GM23338 (cell line): ENCODE results near the gene SMTNL2. TPM values are rescaled to one million over a fixed set of nuclear protein-coding genes. Genes with fewer than 3 reads are reported as not detected.

Experiments
- ATAC-seq: fragments of 200-7000 bp; cut with Tn5 transposase; 3 replicates; pipeline ENCODE4 v1.9.1; 2020
- DNase-seq: peaks from one replicate; pipeline ENCODE4 v3.0.0-alpha.2; 2015; ENCODE audit warnings: low spot score
- H2AFZ ChIP-seq: fragments of 200-600 bp; sonication (generic); 2 replicates; pipeline ENCODE4 v1.8.0; 2016; ENCODE audit warnings: antibody characterized with exemption, mild to moderate bottlenecking, moderate library complexity
- H3F3A ChIP-seq: fragments of 200-600 bp; sonication (generic); replicated peaks from 2 replicates; pipeline ENCODE4 v1.8.0; 2017; ENCODE audit warnings: antibody characterized with exemption, mixed run types, low read depth
- H3K27ac ChIP-seq: fragments of 200-600 bp; sonication (generic); 2 replicates; pipeline ENCODE4 v1.6.1; 2016; ENCODE audit warnings: low read depth
- H3K27me3 ChIP-seq: fragments of 200-600 bp; sonication (generic); 2 replicates; pipeline ENCODE4 v1.8.0; 2016; ENCODE audit warnings: mild to moderate bottlenecking, mixed run types, moderate library complexity; ENCODE audit not compliant: insufficient read depth
- H3K36me3 ChIP-seq: fragments of 200-600 bp; sonication (generic); 2 replicates; pipeline ENCODE4 v1.8.0; 2016; ENCODE audit warnings: mild to moderate bottlenecking; ENCODE audit not compliant: insufficient read depth
- H3K4me1 ChIP-seq: fragments of 200-600 bp; sonication (generic); 2 replicates; pipeline ENCODE4 v1.8.0; 2016; ENCODE audit warnings: mild to moderate bottlenecking, moderate library complexity; ENCODE audit not compliant: insufficient read depth
- H3K4me2 ChIP-seq: fragments of 200-600 bp; sonication (generic); 2 replicates; pipeline ENCODE4 v1.7.1; 2017; ENCODE audit warnings: mixed run types
- H3K4me3 ChIP-seq: fragments of 200-600 bp; sonication (generic); 2 replicates; pipeline ENCODE4 v1.6.1; 2016; ENCODE audit warnings: mixed run types
- H3K79me2 ChIP-seq: fragments of 200-600 bp; sonication (generic); replicated peaks from 2 replicates; pipeline ENCODE4 v1.8.0; 2017; ENCODE audit warnings: mild to moderate bottlenecking; ENCODE audit not compliant: insufficient read depth
- H3K9me2 ChIP-seq: fragments of 200-600 bp; sonication (generic); 2 replicates; pipeline ENCODE4 v1.8.0; 2017; ENCODE audit not compliant: insufficient read depth
- H4K20me1 ChIP-seq: fragments of 200-600 bp; sonication (generic); replicated peaks from 2 replicates; pipeline ENCODE4 v1.8.0; 2017; ENCODE audit warnings: mild to moderate bottlenecking; ENCODE audit not compliant: insufficient read depth
- H3K27ac Mint-ChIP-seq: 2 replicates; pipeline ENCODE4 v1.8.0; 2020; ENCODE audit warnings: inconsistent platforms, mild to moderate bottlenecking, moderate library complexity, mixed read lengths
- H3K27me3 Mint-ChIP-seq: 3 replicates; pipeline ENCODE4 v1.8.0; 2022; ENCODE audit warnings: low read depth, mild to moderate bottlenecking, moderate library complexity, mixed read lengths, inconsistent platforms; ENCODE audit not compliant: insufficient read depth, poor library complexity
- H3K36me3 Mint-ChIP-seq: 3 replicates; pipeline ENCODE4 v1.8.0; 2021; ENCODE audit warnings: low read depth, mild to moderate bottlenecking, inconsistent platforms, moderate library complexity, mixed read lengths
- H3K4me1 Mint-ChIP-seq: 3 replicates; pipeline ENCODE4 v1.8.0; 2020; ENCODE audit warnings: mild to moderate bottlenecking, inconsistent platforms, mixed read lengths
- H3K4me3 Mint-ChIP-seq: 3 replicates; pipeline ENCODE4 v1.8.0; 2021; ENCODE audit warnings: moderate library complexity, mild to moderate bottlenecking, inconsistent platforms, mixed read lengths
- H3K9me3 Mint-ChIP-seq: 3 replicates; pipeline ENCODE4 v1.8.0; 2020; ENCODE audit warnings: moderate library complexity, mild to moderate bottlenecking, inconsistent platforms, mixed read lengths
- CREB1 ChIP-seq: fragments of 250-450 bp; sonication (Bioruptor Pico); IDR thresholded peaks from 2 replicates; pipeline ENCODE4 v1.5.0; 2020; ENCODE audit warnings: low read depth, mild to moderate bottlenecking, moderate library complexity
- EZH2 ChIP-seq: fragments of 200-600 bp; sonication (generic); IDR thresholded peaks from one replicate; pipeline ENCODE4 v1.8.0; 2017; ENCODE audit warnings: antibody characterized with exemption, mild to moderate bottlenecking, low read depth; ENCODE audit not compliant: unreplicated experiment
- EZH2phosphoT487 ChIP-seq: fragments of 200-600 bp; sonication (generic); IDR thresholded peaks from one replicate; pipeline ENCODE4 v1.8.1; 2018; ENCODE audit warnings: antibody characterized with exemption; ENCODE audit not compliant: unreplicated experiment
- JUNB ChIP-seq: IDR thresholded peaks from one replicate; pipeline ENCODE4 v1.6.1; 2016; ENCODE audit warnings: antibody characterized with exemption; ENCODE audit not compliant: unreplicated experiment
- NANOG ChIP-seq: IDR thresholded peaks from 2 replicates; pipeline ENCODE4 v1.6.1; 2016; ENCODE audit warnings: antibody characterized with exemption, borderline replicate concordance
- POLR2AphosphoS5 ChIP-seq: IDR thresholded peaks from 2 replicates; pipeline ENCODE4 v1.6.1; 2016; ENCODE audit warnings: antibody characterized with exemption, low read depth
- polyA plus RNA-seq: library from polyadenylated mRNA; unstranded; fragments of >200 nt; fragmentation: Nextera tagmentation; extraction: Ambion mirVana; gene quantifications from 2 replicates; pipeline ENCODE4 v1.2.1, GENCODE V29; 2016
- total RNA-seq: library from RNA; depleted of rRNA; stranded (reverse); fragments of >200 nt; shearing (Covaris generic); gene quantifications from 2 replicates; pipeline ENCODE4 v1.2.3, GENCODE V29; 2014
- TF ChIP-seq, protein P1 (sequence below): IDR thresholded peaks from 2 replicates; pipeline ENCODE4 v1.6.1; 2016; ENCODE audit warnings: antibody characterized with exemption
- TF ChIP-seq, protein P2 (sequence below), 2 experiments: fragments of 200-600 bp in 1 of 2; sonication (generic) in 1 of 2; conservative IDR thresholded peaks; 2 replicates each; pipeline versions ENCODE4 v1.5.1 to v1.6.1; 2016 to 2017; ENCODE audit warnings: antibody characterized with exemption in 2 of 2, low read depth in 2 of 2, mild to moderate bottlenecking in 2 of 2, moderate library complexity in 1 of 2
- TF ChIP-seq, protein P3 (sequence below): fragments of 250-450 bp; sonication (Bioruptor Pico); IDR thresholded peaks from 2 replicates; pipeline ENCODE4 v1.5.0; 2020; ENCODE audit warnings: mild to moderate bottlenecking, moderate library complexity
- TF ChIP-seq, protein P4 (sequence below): IDR thresholded peaks from one replicate; pipeline ENCODE4 v1.6.1; 2018; ENCODE audit warnings: antibody characterized with exemption; ENCODE audit not compliant: unreplicated experiment

SMTNL2 gene
- total and polyA plus RNA-seq, 2 experiments from 2014 or later = 1.3 to 4.3 TPM

DNA sequence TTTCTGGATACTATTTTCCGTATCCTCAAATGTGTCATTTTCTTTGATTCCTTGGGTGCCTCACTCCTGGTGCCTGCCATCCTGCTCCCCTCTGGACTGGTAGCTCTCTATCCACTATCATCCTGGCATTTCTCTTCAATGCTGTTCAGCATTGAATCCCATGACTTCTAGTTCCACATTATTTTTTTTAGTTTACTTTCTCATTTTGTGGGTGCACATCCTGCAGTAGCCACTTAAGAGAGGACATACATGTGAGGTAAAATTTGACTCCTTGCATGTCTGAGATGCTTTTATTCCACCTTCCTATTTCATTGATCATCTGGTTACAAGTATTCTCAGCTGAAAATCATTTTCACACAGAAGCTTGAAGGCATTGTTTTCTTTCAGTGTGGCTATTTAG, 38.0 kb downstream of the SMTNL2 start (continued):
- TF ChIP-seq, protein P1, sequence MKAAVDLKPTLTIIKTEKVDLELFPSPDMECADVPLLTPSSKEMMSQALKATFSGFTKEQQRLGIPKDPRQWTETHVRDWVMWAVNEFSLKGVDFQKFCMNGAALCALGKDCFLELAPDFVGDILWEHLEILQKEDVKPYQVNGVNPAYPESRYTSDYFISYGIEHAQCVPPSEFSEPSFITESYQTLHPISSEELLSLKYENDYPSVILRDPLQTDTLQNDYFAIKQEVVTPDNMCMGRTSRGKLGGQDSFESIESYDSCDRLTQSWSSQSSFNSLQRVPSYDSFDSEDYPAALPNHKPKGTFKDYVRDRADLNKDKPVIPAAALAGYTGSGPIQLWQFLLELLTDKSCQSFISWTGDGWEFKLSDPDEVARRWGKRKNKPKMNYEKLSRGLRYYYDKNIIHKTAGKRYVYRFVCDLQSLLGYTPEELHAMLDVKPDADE = no peak
- TF ChIP-seq, protein P2, sequence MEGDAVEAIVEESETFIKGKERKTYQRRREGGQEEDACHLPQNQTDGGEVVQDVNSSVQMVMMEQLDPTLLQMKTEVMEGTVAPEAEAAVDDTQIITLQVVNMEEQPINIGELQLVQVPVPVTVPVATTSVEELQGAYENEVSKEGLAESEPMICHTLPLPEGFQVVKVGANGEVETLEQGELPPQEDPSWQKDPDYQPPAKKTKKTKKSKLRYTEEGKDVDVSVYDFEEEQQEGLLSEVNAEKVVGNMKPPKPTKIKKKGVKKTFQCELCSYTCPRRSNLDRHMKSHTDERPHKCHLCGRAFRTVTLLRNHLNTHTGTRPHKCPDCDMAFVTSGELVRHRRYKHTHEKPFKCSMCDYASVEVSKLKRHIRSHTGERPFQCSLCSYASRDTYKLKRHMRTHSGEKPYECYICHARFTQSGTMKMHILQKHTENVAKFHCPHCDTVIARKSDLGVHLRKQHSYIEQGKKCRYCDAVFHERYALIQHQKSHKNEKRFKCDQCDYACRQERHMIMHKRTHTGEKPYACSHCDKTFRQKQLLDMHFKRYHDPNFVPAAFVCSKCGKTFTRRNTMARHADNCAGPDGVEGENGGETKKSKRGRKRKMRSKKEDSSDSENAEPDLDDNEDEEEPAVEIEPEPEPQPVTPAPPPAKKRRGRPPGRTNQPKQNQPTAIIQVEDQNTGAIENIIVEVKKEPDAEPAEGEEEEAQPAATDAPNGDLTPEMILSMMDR (conservative IDR thresholded peaks at IDR 0.05; ENCODE audit: low read depth in 2 of 2) = no peak
- no peak for TF ChIP-seq NANOG
- TF ChIP-seq, protein P3, sequence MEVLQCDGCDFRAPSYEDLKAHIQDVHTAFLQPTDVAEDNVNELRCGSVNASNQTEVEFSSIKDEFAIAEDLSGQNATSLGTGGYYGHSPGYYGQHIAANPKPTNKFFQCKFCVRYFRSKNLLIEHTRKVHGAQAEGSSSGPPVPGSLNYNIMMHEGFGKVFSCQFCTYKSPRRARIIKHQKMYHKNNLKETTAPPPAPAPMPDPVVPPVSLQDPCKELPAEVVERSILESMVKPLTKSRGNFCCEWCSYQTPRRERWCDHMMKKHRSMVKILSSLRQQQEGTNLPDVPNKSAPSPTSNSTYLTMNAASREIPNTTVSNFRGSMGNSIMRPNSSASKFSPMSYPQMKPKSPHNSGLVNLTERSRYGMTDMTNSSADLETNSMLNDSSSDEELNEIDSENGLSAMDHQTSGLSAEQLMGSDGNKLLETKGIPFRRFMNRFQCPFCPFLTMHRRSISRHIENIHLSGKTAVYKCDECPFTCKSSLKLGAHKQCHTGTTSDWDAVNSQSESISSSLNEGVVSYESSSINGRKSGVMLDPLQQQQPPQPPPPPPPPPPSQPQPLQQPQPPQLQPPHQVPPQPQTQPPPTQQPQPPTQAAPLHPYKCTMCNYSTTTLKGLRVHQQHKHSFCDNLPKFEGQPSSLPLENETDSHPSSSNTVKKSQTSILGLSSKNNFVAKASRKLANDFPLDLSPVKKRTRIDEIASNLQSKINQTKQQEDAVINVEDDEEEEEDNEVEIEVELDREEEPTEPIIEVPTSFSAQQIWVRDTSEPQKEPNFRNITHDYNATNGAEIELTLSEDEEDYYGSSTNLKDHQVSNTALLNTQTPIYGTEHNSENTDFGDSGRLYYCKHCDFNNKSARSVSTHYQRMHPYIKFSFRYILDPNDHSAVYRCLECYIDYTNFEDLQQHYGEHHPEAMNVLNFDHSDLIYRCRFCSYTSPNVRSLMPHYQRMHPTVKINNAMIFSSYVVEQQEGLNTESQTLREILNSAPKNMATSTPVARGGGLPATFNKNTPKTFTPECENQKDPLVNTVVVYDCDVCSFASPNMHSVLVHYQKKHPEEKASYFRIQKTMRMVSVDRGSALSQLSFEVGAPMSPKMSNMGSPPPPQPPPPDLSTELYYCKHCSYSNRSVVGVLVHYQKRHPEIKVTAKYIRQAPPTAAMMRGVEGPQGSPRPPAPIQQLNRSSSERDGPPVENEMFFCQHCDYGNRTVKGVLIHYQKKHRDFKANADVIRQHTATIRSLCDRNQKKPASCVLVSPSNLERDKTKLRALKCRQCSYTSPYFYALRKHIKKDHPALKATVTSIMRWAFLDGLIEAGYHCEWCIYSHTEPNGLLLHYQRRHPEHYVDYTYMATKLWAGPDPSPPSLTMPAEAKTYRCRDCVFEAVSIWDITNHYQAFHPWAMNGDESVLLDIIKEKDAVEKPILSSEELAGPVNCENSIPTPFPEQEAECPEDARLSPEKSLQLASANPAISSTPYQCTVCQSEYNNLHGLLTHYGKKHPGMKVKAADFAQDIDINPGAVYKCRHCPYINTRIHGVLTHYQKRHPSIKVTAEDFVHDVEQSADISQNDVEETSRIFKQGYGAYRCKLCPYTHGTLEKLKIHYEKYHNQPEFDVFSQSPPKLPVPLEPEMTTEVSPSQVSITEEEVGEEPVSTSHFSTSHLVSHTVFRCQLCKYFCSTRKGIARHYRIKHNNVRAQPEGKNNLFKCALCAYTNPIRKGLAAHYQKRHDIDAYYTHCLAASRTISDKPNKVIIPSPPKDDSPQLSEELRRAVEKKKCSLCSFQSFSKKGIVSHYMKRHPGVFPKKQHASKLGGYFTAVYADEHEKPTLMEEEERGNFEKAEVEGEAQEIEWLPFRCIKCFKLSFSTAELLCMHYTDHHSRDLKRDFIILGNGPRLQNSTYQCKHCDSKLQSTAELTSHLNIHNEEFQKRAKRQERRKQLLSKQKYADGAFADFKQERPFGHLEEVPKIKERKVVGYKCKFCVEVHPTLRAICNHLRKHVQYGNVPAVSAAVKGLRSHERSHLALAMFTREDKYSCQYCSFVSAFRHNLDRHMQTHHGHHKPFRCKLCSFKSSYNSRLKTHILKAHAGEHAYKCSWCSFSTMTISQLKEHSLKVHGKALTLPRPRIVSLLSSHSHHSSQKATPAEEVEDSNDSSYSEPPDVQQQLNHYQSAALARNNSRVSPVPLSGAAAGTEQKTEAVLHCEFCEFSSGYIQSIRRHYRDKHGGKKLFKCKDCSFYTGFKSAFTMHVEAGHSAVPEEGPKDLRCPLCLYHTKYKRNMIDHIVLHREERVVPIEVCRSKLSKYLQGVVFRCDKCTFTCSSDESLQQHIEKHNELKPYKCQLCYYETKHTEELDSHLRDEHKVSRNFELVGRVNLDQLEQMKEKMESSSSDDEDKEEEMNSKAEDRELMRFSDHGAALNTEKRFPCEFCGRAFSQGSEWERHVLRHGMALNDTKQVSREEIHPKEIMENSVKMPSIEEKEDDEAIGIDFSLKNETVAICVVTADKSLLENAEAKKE = no peak

DNA sequence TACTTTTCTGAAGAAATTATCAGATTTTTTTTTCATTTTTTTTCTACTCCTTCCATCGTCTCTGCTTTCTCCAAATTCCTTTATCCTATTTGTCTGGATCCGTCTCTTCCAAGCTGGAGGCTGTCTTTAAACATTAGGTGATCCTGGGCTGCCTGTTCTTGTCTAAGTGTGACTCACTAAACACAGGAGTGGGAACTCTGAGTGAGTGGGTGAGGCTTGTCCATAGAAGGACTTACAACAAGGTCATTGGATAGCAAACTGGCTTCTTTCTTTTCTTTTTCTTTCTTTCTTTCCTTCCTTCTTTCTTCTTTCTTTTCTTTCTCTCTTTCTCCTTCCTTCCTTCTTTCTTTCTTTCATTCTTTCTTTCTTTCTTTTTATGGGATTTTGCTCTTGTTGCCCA, 38.9 kb downstream of the SMTNL2 start:
- Histone ChIP-seq H3K9me2 (no peaks in the 10 kb centered on the region), H3K4me3 (no peak overlapping the region), H3K36me3 (no peaks in the 10 kb centered on the region), H3F3A (no peaks in the 10 kb centered on the region), H3K27ac (no peak overlapping the region), H3K4me1 (no peaks in the 10 kb centered on the region), H3K27me3 (no peaks in the 10 kb centered on the region), H3K4me2 (no peak overlapping the region), H3K79me2 (no peaks in the 10 kb centered on the region), H2AFZ (no peak overlapping the region), H4K20me1 (no peaks in the 10 kb centered on the region)
- no peak for ATAC-seq
- no peaks in the 10 kb centered on the region for H3K36me3 Mint-ChIP-seq
- no peaks in the 10 kb centered on the region for H3K27me3 Mint-ChIP-seq
- DNase-seq = no peak
- H3K4me1 Mint-ChIP-seq = peaks cover 2% of the 10 kb centered on the region; the same call in 1 of the 3 replicates
- H3K27ac Mint-ChIP-seq = no peak overlapping the region
- H3K4me3 Mint-ChIP-seq = no peak overlapping the region
- H3K9me3 Mint-ChIP-seq = no peaks in the 10 kb centered on the region
- TF ChIP-seq CREB1 (CRISPR knock-in tag) (no peak), JUNB (no peak), POLR2AphosphoS5 (no peak), EZH2 (no peak), EZH2phosphoT487 (no peak), NANOG (no peak)
- TF ChIP-seq, protein P4, sequence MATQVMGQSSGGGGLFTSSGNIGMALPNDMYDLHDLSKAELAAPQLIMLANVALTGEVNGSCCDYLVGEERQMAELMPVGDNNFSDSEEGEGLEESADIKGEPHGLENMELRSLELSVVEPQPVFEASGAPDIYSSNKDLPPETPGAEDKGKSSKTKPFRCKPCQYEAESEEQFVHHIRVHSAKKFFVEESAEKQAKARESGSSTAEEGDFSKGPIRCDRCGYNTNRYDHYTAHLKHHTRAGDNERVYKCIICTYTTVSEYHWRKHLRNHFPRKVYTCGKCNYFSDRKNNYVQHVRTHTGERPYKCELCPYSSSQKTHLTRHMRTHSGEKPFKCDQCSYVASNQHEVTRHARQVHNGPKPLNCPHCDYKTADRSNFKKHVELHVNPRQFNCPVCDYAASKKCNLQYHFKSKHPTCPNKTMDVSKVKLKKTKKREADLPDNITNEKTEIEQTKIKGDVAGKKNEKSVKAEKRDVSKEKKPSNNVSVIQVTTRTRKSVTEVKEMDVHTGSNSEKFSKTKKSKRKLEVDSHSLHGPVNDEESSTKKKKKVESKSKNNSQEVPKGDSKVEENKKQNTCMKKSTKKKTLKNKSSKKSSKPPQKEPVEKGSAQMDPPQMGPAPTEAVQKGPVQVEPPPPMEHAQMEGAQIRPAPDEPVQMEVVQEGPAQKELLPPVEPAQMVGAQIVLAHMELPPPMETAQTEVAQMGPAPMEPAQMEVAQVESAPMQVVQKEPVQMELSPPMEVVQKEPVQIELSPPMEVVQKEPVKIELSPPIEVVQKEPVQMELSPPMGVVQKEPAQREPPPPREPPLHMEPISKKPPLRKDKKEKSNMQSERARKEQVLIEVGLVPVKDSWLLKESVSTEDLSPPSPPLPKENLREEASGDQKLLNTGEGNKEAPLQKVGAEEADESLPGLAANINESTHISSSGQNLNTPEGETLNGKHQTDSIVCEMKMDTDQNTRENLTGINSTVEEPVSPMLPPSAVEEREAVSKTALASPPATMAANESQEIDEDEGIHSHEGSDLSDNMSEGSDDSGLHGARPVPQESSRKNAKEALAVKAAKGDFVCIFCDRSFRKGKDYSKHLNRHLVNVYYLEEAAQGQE = no peak
- TF ChIP-seq, protein P2 (conservative IDR thresholded peaks at IDR 0.05; ENCODE audit: low read depth in 2 of 2) = no peak
